Myocyte (in vitro differentiated cells): ENCODE results near the gene ILF2. TPM values are rescaled to one million over a fixed set of nuclear protein-coding genes. Genes with fewer than 3 reads are reported as not detected.
A peak's percentile ranks its signal among the peaks of the same experiment; 100 is the strongest.
"Not testable (repeated sequence)": the region's sequence is repeated elsewhere in the genome, so short reads cannot be mapped to it uniquely, and the experiment has no call there.

Experiments
- DNase-seq: peaks from one replicate; pipeline ENCODE4 v3.0.0-alpha.2; 2012; ENCODE audit warnings: low read depth
- total RNA-seq: library from RNA; depleted of rRNA; stranded (reverse); fragments of >200 nt; gene quantifications from 2 replicates; pipeline ENCODE4 v1.2.3, GENCODE V29; 2014

Gene ILF2
- total RNA-seq, 1 donor from 2014 or later = 189 TPM

DNA sequence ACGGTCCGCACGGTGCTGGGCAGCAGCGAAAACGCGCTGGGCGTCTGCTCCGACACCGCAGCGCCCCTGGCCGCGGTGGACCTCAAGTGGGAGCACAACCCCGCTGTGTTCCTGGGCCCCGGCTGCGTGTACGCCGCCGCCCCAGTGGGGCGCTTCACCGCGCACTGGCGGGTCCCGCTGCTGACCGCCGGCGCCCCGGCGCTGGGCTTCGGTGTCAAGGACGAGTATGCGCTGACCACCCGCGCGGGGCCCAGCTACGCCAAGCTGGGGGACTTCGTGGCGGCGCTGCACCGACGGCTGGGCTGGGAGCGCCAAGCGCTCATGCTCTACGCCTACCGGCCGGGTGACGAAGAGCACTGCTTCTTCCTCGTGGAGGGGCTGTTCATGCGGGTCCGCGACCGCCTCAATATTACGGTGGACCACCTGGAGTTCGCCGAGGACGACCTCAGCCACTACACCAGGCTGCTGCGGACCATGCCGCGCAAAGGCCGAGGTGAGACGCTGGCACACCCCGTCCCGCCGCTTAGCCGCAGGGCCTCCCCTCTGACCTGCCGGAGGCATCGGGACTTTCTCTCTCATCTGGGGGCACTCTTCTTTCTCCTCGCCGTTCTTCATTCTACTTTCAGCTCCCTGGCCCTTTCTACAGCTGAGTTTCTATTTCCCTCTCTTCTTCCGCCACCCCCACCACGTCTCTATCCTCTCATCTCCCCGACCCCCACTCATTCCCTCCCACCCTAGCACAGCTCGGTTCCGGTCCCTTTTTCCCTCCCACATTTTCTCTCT lies 8.7 kb upstream of the ILF2 start:
- no peak for DNase-seq

DNA sequence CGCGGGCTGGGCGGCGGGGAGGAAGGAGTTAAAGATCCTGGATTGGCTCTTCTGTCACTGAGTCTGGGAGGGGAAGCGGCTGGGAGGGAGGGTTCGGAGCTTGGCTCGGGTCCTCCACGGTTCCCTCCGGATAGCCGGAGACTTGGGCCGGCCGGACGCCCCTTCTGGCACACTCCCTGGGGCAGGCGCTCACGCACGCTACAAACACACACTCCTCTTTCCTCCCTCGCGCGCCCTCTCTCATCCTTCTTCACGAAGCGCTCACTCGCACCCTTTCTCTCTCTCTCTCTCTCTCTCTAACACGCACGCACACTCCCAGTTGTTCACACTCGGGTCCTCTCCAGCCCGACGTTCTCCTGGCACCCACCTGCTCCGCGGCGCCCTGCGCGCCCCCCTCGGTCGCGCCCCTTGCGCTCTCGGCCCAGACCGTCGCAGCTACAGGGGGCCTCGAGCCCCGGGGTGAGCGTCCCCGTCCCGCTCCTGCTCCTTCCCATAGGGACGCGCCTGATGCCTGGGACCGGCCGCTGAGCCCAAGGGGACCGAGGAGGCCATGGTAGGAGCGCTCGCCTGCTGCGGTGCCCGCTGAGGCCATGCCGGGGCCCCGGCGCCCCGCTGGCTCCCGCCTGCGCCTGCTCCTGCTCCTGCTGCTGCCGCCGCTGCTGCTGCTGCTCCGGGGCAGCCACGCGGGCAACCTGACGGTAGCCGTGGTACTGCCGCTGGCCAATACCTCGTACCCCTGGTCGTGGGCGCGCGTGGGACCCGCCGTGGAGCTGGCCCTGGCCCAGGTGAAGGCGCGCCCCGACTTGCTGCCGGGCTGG lies 7.9 kb upstream of the ILF2 start, which contains the start of gene NPR1:
Gene NPR1 (plus strand): TSS at position 170 of the 818 bp plus-strand sequence. CDS start 421 bp downstream, at position 591.
- DNase-seq = no peak

DNA sequence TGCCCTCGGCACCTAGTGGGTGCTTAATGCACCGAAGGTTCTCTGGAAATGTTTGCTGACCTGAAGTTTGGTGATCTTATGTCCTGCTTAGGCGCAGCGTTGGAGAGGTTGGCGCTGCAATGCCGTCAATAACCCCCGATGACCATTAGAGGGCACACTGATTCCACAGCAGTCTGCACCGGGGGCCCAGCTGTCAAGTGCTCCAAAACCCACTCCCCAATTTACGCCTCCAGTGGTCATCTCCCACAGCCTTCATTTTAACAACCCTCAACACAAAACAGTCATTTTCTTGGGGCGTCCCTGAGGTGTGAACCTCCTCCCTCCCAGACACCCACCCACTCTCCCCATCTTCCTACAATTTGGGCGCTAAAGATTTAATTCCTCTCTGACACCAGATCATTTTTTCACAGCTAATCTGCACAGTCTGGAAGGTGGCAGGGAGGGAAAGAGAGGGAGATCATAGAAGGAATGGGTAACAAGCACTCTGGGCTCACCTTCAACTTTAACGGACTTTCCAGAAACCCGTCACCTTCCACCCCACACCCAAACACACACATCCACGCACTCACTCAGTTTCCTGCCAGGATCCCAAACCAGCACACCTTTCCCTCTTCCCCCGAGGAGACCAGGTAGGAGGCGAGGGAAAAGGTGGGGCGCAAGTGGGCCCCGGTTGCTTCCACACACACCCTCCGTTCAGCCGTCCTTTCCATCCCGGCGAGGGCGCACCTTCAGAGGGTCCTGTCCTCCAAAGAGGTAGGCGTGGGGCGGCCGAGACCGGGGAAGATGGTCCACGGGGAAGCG lies 7.1 kb upstream of the ILF2 start:
- DNase-seq = peak; percentile 49

DNA sequence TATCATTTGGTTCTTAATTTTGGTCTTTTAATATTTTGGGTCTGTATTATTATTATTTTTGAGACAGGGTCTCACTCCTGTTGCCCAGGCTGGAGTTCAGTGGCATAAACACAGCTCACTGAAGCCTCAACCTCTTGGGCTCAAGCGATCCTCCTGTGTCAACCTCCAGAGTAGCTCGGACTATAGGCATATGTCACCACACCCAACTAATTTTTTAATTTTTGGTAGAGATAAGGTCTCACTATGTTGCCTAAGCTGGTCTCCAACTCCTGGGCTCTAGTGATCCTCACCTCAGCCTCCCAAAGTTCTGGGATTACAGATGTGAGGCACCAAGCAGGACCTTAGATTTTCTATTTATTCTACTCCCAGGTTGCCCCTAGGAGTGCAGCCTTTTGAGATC lies 2.7 kb upstream of the ILF2 start:
- no peak for DNase-seq

DNA sequence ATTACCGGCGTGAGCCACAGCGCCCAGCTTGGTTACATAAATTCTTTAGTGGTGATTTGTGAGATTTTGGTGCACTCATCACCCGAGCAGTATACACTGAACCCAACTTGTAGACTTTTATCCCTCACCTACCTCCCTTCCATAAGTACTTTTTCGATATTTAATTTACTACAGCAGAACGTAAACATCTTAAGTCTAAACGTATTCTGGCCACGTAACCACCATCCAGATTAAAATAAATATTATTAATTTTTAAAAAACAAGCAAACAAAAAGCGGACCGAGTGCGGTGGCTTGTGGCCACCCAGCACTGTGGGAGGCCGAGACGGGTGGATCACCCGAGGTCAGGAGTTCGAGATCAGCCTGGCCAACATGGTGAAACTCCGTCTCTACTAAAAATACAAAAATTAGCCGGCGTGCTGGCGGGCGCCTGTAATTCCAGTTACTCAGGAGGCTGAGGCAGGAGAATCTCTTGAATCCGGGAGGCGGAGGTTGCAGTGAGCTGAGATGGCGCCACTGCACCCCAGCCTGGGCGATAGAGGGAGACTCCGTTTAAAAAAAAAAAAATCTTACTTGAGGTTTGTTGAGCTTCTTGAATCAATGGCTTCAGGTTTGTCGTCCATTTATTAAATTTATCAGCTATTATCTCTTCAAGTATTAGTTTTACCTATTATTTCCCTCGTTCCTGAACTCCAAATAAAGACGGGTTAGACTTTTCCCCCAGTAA lies 998 bp upstream of the ILF2 start:
- DNase-seq = peak; percentile 71

DNA sequence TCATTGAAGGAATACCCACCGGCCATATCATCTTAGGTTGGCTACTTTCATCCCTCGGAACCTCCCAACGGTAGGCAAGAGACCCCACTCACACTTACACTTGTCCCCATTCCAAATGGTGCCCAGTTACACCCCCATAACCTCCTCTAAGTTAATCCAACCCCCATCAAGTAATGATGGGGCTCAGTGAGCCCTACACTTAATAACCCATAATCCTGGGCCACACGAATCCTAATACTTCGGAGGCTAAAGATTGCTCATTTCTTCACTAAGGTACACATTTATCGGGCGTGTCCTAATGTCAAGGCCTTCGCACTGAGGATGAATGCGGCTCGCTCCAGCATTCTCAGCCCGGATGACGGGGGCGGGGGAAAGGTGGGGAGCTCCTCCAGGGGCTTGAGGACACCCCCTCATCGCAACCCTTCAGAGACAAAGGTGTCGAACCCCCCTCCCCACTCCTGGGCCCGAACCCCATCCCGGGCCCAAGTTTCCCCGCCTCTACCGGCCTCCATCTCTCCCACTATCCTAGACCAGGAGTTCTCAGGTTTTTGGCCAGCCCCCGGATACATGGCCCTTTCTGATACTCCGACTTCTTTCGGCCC lies 435 bp downstream of the ILF2 start:
- DNase-seq = no peak

DNA sequence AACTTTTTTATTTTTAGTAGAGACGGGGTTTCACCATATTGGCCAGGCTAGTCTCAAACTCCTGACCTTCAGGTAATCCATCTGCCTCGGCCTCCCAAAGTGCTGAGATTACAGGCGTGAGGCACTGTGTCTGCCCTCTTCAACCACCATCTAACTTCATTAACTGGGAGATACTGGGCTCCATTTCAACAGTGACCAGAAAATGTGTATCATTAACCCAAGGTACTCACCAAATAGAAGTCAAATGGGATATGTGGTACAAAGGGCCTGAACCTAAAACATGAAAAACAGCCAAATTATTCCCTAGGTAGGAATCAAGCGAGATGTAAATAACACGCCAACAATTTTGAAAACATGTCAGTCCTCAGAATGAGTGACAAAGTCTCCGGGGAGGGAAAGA lies 1.2 kb downstream of the ILF2 start:
- DNase-seq = no peak

DNA sequence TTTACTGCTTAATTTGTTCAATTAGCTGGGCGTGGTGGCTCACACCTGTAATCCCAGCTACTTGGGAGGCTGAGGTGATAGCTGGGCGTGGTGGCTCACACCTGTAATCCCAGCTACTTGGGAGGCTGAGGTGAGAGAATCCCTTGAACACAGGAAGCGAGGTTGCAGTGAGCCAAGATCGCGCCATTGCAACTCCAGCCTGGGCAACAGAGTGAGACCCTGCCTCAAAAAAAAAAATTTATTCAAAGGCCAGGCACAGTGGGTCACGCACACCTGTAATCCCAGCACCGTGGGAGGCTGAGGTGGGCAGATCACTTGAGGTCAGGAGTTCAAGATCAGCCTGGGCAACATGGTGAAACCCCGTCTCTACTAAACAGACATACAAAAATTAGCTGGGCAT lies 2.1 kb downstream of the ILF2 start:
- not testable (repeated sequence) for DNase-seq

DNA sequence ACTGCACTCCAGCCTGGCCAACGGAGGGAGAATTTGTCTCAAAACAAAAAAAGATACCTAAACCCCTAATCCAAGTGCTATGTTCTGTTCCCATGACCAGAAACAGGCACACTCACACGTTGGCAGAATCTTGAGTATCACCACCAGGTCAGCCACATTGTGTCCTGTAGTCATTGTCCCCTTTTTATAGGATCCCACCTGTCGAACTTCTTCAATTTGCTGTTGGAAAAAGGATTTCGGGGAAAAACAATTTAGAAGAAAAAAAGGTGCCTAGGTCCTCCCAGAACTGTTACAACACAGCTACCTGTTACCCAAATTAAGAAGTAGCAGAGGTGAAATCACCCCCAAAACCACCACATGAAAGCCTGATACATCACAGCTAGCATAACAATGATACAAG lies 3.4 kb downstream of the ILF2 start:
- no peak for DNase-seq

DNA sequence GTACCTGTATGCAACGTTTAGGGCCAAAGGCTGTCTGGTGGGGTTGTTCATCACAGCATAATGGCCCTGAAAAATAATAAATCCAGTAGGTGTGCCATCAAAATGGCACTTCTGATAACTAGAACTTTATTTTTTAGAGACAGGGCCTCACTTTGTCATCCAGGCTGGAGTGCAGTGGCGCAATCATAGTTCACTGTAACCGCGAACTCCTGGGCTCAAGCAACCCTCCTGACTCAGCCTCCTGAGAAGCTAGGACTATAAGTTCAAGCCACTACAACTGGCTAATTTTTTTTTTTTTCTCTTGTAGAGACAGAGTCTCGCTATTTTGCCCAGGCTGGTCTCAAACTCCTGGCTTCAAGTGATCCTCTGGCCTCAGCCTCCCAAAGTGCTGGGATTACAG lies 7.6 kb downstream of the ILF2 start:
- no peak for DNase-seq

DNA sequence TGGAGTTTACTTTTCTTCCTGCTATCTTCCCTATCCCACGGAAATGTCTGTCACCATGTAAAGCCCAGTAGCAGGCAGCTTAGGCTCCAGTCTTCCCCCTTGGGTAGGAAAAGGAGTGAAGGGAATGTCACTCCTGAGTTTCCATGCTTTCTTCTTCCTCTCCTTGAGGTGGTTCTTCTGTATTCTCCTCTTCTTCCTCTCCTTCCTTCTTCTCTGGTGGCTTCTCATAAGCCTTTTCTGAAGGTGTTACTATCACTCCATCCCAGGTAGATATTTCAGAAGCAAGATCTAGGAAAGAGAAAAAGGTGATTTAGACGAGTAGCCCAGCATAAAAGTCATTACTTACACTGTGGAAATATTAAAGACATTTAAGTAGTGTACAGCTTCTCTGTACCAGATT lies 8.5 kb downstream of the ILF2 start:
- no peak for DNase-seq

DNA sequence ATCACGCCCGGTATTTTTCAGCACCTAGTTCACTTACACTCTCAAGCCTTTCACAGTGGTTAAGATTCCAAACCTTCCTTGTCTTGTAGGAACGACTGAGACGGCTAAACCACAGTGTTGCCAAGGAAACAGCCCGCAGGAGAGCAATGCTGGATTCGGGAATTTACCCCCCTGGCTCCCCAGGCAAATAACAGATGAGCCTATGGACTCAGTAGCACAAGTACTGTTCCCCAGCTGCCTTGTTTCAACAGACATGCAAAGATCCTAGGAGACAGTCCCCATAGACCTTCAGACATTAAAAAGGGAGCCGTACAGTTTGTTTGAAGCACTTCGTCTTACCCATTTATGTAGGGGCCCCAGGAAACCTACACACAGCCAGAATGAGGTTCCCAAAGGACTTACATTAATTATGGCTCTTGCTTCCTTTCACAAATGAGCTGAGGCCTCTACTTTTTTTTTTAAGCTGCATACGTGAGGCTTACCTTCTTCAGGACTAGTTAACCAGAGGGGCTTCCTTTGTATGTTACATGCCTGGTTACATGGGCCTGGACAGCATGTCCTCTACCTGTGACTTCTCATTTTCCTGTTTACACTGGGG lies 9.6 kb downstream of the ILF2 start:
- DNase-seq = no peak

DNA sequence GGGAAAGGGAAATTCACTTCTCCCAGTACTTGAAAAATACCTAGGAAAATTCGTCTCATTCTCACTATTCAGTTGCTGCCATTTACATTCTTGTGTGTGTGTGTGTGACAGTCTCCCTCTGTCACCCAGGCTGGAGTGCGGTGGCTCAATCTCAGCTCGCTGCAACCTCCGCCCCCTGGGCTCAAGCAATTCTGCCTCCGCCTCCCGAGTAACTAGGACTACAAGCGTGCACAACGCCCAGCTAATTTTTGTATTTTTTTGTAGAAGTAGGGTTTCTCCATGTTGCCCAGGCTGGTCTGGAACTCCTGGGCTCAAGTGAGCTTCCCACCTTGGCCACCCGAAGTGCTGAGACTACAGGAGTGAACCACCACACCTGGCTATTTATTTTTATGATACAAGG lies 11.1 kb downstream of the ILF2 start:
- no peak for DNase-seq

DNA sequence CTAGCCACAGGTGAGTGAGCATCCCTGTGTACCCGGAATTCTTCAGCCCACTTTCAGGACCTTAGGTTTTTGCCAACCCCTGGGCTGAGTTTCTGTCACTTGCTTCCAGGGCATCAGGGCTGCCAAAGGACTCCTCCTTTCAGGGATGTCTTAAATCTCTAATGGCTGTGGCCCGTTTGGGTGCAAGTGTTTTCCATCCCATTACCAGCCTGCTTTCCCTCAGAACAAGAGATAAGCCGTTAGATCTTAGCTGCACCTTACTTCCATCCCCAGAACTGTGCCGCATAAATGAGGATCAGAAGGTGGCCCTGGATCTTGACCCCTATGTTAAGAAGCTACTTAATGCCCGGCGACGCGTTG lies 11.6 kb downstream of the ILF2 start:
- DNase-seq = no peak

DNA sequence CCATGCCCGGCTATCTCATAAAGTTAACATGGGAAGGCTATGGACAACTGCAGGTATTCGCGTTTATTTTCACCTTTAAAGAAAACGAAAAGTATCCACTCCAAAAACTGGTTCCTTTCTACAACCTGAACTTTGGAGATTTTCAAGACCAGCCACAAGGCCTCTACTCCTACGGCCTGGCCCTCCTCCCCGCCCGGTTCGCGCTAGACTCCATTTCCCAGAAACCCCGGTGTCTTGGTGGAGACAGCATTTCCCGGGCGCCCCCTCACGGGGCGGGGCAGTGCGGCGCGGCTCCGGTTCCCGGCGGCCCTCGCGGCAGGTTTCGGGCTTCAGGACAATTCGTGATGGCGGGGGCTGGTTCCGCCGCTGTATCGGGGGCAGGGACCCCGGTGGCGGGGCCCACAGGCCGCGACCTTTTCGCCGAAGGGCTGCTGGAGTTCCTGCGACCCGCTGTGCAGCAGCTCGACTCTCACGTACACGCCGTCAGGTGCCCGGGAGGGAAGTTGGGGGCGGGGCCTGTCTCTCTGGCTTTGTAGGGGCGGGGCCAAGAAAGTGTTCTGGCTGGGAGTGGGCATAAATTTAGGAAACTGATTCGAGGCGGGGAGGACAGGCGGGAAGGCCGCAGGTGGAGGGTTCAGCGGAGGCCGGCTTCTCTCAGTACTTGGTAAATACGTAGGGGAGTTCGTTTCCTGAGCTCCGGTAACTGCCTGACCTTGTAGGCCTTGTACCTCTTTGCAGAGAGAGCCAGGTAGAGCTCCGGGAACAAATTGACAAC lies 12.2 kb downstream of the ILF2 start, which contains the start of gene SNAPIN:
Gene SNAPIN (plus strand): TSS at position 304 of the 775 bp plus-strand sequence. CDS start 41 bp downstream, at position 345.
- peak; percentile 93 for DNase-seq

DNA sequence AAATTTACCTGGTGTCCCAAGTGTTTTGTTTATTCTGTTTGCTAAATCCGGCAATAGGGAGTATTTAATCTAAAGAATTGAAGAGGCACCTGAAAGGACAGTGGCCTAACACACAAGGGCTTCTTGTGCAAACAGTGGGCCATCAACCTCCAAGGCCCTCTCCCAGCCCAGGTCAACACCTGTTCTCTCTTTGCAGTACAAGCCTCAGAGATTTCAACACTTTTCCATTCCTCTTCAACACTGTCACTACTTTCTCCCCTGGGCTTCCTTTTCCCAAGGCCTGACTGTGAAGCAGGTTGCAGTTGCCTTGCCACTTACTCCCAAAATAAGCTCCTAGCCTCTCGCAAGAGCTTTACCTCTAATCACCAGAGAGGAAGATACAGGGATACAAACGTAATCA lies 15.5 kb downstream of the ILF2 start:
- DNase-seq = no peak

DNA sequence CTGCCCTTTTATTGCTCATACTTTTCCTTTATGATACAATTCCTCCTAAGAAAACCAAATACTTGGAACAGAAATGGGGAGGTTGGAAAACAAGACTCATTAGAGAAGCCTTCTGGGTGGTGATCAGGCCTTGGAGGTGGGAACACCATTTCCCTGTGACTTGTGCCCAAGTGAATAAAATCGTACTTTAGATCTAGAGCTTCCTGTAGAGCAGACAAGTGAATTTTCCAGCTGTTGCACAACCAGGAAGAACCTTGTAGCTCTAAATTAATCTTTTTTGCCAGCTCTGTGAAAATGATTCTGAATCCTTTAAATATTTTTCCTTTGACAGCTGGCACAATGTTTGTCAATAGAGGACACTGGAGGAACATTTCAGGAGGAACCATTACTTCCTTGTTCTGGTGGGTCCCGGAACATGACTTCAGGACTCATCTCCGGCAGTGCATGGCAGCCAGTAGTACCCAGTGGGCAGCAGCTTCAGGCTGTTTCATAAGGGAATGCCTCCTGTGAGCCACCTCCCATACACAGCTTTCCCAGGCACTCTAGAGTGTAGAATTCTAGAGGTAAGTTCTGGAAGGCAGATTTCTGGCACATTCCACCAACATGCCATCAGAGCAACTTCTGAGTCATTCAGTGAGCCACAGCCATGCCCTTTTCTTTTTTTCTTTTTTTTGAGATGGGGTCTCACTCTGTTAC lies 17.8 kb downstream of the ILF2 start:
- no peak for DNase-seq

DNA sequence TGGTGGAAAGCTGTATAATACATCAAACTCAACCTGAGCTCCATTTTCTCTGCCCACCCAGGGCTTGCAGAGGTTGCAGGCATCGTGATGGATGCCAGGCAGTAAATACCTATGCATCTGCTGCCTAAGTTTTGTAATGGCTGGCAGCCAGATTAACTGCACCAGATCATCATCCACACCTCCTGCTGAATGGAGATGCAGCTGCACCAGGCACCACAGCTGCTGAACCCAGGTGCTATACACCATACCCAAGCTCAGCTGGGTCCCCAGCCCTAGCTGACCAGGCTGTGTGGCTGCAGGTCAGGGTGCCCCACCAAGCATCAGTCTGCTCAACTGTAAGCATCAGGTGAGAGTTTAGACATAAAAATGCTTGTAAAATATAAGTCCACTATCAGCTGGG lies 19.0 kb downstream of the ILF2 start:
- no peak for DNase-seq

DNA sequence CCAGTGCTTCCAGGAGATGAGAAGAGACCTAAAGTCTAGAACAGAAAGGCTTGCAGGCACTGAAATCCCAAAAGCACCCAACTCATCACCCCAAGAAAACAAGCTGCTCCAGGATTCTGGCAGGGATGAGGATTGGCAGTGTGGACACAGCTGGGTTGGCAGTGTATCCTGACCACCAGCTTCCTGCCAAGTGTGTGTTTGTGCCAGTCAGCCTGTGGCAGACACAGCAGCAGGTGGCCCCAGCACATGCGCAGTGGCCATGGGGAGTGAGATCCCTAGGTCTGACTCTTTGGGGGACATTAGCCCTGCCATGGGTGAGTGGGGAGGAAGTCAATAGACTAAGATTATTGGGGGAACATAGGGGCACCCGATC lies 20.9 kb downstream of the ILF2 start:
- peak; percentile 95 for DNase-seq
